Epithelial cell of esophagus (primary cell): ENCODE measurements around the gene TMEM184B.

Experiments used
- DNase-seq: peaks from one replicate; pipeline ENCODE4 v3.0.0; 2010; ENCODE audit warnings: low read depth
- H3K4me3 ChIP-seq: 2 replicates; pipeline ENCODE4 v1.5.1; 2011; ENCODE audit warnings: mild to moderate bottlenecking, low read length, control low read depth
- TF ChIP-seq, protein P1 (sequence below): IDR thresholded peaks from 2 replicates; pipeline ENCODE4 v1.5.1; 2011; ENCODE audit warnings: low read depth, mild to moderate bottlenecking, low read length, control low read depth, inconsistent platforms; ENCODE audit not compliant: insufficient read depth; ENCODE audit errors: missing control alignments

The TMEM184B gene

GRCh38 chr22:38177044-38177443, 95.8 kb downstream of the TMEM184B start:
- no peak for DNase-seq
- TF ChIP-seq, protein P1, sequence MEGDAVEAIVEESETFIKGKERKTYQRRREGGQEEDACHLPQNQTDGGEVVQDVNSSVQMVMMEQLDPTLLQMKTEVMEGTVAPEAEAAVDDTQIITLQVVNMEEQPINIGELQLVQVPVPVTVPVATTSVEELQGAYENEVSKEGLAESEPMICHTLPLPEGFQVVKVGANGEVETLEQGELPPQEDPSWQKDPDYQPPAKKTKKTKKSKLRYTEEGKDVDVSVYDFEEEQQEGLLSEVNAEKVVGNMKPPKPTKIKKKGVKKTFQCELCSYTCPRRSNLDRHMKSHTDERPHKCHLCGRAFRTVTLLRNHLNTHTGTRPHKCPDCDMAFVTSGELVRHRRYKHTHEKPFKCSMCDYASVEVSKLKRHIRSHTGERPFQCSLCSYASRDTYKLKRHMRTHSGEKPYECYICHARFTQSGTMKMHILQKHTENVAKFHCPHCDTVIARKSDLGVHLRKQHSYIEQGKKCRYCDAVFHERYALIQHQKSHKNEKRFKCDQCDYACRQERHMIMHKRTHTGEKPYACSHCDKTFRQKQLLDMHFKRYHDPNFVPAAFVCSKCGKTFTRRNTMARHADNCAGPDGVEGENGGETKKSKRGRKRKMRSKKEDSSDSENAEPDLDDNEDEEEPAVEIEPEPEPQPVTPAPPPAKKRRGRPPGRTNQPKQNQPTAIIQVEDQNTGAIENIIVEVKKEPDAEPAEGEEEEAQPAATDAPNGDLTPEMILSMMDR = no peak
- no peak overlapping the region for H3K4me3 ChIP-seq

DNA sequence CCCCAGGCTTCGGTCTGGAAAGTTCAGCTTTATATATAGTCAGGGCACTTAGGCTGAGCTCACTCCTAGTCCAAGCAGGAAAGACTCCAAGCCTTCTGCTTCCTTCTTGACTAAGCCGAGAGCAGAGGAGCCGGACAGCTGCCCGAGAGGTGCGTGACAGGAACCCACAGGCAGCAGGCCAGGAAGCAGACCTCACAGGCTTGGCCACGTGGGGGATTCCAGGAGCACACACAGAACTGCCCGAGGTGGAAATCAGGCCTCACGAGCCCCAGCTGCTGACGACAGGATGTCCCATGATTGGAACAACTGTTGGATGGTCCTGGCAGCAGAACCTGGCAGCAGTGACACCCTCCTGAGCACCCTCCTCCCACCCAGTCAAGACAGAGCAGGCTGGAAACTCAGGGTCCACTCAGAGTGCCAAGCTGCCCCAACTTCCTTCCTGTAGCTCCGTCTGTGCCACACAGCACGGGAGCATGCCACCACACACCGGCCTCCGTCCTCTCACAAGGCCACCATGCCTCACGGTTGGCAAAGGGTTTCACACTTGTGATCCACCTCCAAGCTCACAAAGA, 96.6 kb downstream of the TMEM184B start:
- peak; percentile 69 for DNase-seq
- H3K4me3 ChIP-seq = no peak overlapping the region
- TF ChIP-seq, protein P1 = no peak

- H3K4me3 ChIP-seq = no peak overlapping the region
- no peak for DNase-seq
- TF ChIP-seq, protein P1 = no peak
Measured at GRCh38 chr22:38175206-38176118, 97.3 kb downstream of the TMEM184B start.

DNA sequence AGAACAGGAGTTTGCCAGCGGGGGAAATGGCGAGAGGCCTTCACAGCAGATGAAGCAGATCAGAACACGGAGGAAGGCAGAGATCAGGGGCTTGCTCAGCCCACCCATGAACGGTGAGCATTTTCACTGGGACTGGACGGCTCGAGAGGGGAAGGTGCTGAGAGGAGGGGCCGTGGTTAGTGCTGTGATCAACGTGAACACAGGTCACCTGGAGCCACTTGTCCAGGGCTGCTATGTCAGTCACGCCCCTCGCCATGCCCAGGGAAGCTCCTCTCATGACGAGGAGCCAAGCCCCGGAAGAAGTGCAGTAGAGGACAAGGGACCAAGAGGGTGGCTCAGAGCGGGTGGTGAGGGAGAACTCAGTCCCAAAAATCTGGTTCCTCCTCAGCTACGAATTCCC, 98.2 kb downstream of the TMEM184B start:
- TF ChIP-seq, protein P1 = no peak
- DNase-seq = no peak
- no peak overlapping the region for H3K4me3 ChIP-seq

GRCh38 chr22:38173641-38173906, 99.2 kb downstream of the TMEM184B start:
- TF ChIP-seq, protein P1 = no peak
- DNase-seq = no peak
- no peak overlapping the region for H3K4me3 ChIP-seq

GRCh38 chr22:38172832-38173640, 99.8 kb downstream of the TMEM184B start:
- TF ChIP-seq, protein P1 = no peak
- no peak overlapping the region for H3K4me3 ChIP-seq
- DNase-seq = peak; percentile 64
